Fibroblast of gingiva (primary cell): Measurements from ENCODE around the gene CD1C.
"Not testable (repeated sequence)": the region's sequence is repeated elsewhere in the genome, so short reads cannot be mapped to it uniquely, and the experiment has no call there.

ENCODE experiments used
- DNase-seq: peaks from one replicate; pipeline ENCODE4 v3.0.0-alpha.2; 2011; ENCODE audit warnings: low read depth

The CD1C gene

DNA sequence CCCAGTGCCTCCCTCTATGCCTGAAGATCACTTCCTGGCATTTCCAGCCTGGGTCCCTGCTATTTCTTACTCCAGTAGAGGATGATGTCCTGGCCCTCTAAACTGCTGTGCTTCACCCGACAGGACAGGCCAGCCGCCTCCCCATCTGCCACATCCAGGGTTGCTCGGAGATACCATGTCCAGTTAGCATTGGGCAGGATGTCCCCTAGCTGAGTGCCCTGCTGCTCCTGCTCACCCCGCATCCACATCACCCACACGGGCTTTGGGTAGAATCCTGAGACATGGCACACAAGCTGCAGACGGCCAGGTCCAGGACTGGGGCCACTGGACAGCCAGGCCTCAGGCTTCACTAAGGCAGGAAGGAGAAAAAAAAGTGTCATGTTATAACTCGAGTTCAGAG lies 39.6 kb downstream of the CD1C start:
- no peak for DNase-seq

DNA sequence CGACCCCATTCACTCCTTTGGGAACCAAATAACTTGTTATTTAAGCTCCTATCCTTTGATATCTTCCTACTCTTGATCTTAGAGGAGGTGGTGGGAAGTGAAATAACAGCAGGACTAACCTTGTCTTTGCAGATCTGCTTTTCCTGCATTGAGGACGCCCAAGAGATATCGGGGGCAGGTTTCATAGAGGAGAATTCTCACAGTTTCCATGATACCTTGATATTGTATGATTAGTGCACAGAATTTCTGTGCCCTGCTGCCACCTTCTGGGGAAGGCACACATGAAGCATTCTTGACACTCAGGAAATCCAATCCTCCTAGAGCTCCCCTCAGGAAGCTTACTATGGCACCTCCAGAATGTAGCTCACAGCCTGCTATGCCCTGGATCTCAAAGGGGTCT lies 40.0 kb downstream of the CD1C start:
- no peak for DNase-seq

DNA sequence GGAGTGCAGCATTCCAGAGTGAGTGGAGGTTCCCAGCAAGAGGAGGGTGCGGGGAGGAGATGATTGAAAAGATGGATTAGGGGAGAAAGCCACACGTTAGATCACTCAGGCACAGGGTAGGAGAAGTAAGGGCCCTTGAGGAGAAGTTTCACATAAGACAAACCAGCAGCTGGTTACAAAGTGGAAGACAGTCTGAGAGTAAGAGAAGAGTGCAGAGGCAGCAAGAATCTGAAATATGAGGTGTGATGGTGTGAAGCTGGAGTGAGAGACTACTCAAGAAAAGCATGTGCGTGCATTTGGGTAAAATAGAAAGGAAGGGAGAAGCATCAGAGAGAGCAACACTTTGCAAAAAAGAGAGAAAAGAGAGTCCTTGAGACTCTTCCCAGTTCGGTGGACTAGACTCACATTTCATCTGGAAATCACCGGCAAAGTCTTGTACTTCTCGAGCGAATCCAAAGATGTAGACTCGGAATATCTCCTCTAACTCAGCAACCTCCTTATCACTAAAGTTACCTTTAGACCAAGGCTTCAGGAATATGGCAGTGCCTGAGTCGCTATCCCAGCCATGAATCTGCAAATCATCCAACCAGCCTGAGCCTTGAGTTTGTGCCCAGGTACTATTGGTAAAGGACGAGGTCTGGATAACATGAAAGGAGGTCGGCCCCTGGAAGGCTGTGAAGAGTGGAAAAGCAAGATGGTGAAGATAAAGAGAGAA lies 40.8 kb downstream of the CD1C start:
- DNase-seq, result no peak

DNA sequence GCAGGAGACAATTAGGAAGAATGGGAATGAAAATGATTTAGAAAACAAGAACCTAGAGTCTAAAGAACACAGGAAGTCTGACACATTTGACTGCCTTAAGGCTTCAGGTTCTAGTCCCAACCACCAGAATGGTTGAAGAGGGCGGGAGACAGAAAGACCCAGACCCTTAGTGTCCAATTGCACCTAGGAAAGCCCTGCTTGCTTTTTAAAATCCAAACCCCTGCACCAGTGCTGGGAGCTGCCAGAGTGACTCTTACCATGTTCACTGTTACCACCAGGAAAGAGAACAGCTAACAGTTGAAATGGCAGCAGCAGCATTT lies 41.3 kb downstream of the CD1C start:
- DNase-seq, result no peak

DNA sequence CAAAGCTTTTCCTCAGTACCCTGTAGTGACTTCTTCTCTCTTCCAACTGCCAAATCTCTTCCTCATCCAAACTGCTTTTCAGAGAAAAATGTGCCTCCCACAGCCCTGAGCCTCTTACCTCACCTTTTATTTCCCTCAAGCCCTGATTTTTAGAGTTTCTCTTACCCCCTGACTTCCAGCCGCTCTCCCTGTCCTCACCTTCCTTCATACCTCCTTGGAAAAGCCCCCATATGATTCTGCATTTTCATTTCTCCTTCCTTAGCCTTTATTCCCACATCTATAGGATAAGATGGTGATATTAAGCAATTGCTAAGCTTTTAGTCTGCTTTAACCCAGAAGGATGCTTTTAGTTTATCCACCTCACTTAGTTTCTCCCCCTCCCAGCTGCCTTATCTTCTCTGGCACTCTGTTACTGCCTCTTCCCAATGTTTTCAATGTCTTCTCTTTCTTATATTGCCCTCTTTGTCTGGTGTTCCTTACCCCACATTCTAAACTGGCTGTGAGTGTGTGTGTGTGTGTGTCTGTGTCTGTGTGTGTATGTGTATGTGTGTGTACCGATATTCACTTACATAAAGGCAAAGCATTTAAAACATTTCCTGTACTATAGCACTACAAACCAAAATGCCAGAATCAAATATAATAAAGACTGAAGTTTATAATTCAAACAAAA lies 41.9 kb downstream of the CD1C start, which contains the start of gene CD1B:
CD1B (minus strand) TSS at position 51 of the 670 bp plus-strand sequence. CDS start 108 bp downstream, outside the sequence.
- DNase-seq, result no peak

DNA sequence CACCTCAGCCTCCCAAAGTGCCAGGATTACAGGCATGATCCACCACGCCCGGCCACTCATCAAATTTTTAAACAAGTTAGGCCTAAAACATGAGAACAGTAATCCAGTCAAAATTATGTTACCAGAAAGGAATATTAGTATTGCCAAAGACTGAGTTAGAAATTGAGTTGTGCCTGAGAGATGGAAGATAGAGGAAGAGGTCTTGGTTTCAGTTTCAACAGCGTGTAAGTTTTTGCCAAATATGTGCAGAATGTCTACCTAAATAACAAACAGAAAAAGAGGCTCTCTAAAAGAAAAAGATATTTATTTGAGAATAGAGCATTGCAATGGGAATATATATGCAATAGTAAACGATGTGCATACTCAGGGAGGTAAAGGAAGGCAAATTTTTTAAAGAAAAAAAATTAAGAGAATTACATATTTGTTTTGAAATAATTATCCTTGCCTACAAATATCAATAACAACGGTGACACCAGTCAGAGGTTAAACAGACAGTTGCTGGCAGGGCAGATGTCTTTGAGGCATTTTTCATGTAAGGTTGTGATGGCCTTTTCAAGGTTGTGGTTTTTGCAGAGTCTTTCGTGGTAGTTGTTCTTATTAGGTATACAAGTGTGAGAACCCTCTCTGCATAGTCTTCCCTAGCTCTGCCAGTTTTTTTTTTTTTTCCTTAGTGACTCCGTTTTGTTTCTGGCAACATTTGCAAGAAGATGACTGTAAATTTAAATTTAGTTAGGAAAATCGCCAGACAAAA lies 43.9 kb downstream of the CD1C start:
- no peak for DNase-seq

DNA sequence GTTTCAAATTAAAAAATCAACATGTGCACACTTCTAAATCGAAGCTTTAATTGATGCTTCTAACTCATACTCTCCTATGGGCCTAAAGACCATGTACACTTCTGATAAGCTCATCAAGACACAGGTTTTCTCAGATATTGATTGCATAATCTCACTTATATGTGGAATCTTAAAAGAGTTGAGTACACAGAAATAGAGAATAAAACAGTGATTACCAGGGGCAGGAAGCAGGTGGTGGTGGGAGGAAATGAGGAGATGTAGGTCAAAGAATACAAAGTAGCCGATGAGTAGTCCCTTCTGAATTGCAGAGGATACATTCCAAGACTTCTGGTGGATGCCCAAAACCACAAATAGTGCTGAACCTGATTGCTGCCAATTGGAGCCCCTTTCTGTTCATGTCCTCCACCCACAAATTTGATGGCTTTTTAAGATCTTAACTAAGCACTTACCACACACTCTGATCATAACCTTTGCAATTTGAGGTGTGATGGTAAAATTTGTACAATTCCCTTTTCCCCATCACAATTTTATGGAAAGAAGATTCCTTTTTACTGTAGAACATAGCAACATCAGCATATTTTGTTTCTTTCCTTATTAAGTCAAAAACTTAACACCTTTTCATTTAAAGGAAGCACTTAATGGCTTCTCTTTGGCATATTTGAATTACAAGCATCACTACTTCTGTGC lies 44.9 kb downstream of the CD1C start:
- DNase-seq, result no peak

DNA sequence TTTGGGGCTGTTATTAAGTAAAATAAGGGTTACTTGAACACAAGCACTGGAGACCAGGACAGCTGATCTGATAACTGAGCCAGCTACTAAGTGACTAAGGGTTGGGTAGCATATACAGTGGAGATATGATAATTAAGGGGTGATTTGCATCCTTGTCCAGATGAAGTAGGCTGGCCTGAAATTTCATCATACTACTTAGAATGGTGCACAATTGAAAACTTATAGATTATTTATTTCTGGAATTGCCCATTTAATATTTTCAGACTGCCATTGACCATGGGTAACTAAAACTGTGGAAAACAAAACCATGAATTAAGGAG lies 45.5 kb downstream of the CD1C start:
- no peak for DNase-seq

DNA sequence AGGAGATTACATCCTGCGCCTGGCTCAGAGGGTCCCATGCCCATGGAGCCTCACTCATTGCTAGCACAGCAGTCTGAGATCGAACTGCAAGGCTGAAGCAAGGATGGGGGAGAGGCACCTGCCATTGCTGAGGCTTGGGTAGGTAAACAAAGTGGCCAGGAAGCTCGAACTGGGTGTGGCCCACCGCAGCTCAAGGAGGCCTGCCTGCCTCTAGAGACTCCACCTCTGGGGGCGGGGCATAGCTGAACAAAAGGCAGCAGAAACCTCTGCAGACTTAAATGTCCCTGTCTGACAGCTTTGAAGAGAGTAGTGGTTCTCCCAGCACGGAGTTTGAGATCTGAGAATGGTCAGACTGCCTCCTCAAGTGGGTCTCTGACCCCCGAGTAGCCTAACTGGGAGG lies 46.7 kb downstream of the CD1C start:
- not testable (repeated sequence) for DNase-seq
